GM18507 (cell line): Measurements from ENCODE around the gene WBP11.
A peak's percentile ranks its signal among the peaks of the same experiment; 100 is the strongest.
"Not testable (repeated sequence)": the region's sequence is repeated elsewhere in the genome, so short reads cannot be mapped to it uniquely, and the experiment has no call there.

ENCODE experiments used
- DNase-seq: peaks from one replicate; pipeline ENCODE4 v3.0.0; 2011; ENCODE audit warnings: low read depth; ENCODE audit not compliant: insufficient read length; ENCODE audit errors: extremely low spot score
- FAIRE-seq: peaks from 2 replicates; lab custom pipeline; 2011; peaks lifted over from hg19 to GRCh38; lab: Jason Lieb, UNC

Gene WBP11

GRCh38 chr12:14774906-14775635 is 28.2 kb downstream of the WBP11 start:
- DNase-seq (no peak), FAIRE-seq (no peak)

GRCh38 chr12:14774074-14774905 is 29.0 kb downstream of the WBP11 start:
- peak; percentile 81 for DNase-seq
- FAIRE-seq: peak; percentile 94

DNA sequence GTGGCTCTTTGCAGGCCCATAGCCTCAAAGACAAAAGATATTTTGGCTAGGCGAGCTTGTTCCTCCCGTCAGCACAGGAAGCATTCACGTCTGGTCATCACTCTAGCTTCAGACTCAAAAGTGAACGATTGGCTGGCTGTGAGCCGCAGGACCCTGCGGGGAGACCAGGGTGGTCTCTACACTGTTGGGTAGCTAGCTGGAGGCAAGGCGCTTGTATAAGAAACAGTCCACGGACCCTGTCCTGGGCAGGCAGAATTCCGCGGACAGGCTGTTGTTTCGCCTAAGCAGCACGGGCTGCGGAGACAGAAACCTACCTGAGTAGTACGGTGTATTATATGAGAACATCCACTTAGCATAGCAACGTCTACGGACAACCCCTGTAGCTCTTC is 29.6 kb downstream of the WBP11 start:
- FAIRE-seq (no peak), DNase-seq (no peak)

DNA sequence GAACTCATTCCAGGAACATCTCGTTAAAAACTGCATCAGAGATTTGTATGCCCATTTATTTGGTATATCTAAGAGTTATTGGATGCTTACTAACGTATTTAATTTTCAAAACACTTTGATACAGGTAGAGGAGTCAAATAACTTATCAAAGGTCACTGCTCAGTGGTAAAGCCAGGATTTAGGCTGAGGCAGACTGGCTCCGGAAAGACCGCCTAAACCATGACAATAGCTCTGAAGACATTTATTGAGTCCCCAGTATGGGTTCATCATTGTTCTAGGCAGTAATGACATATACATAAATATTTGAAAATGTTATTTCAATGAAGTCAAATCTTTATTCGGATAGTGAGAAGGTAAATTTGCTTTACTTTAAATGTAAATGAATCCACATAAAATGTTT is 30.3 kb downstream of the WBP11 start:
- FAIRE-seq (no peak), DNase-seq (no peak)

DNA sequence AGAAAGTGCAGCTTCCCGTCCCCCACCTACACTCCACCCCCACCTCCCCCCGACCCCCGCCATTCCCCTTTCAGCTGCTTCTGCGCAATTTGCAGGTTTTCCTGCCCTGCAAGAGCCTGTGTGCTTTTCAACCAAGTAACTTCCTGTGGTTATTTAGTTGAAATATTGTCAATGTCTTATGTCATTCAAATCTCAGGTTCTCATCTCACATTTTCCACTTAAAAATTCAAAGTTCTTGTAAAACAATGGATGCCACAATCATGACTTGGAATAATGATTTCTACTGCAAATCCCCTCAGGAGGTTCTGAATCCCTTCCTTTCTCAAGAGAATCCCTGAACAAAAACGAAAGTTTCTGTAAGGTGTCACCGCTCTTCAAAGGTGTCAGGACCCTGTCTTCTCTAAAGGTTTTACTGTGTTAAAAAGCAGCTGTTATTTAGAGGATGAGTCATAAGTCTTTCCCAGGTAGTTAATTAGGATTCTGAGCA is 31.6 kb downstream of the WBP11 start:
- peak; percentile 49 for FAIRE-seq
- no peak for DNase-seq

DNA sequence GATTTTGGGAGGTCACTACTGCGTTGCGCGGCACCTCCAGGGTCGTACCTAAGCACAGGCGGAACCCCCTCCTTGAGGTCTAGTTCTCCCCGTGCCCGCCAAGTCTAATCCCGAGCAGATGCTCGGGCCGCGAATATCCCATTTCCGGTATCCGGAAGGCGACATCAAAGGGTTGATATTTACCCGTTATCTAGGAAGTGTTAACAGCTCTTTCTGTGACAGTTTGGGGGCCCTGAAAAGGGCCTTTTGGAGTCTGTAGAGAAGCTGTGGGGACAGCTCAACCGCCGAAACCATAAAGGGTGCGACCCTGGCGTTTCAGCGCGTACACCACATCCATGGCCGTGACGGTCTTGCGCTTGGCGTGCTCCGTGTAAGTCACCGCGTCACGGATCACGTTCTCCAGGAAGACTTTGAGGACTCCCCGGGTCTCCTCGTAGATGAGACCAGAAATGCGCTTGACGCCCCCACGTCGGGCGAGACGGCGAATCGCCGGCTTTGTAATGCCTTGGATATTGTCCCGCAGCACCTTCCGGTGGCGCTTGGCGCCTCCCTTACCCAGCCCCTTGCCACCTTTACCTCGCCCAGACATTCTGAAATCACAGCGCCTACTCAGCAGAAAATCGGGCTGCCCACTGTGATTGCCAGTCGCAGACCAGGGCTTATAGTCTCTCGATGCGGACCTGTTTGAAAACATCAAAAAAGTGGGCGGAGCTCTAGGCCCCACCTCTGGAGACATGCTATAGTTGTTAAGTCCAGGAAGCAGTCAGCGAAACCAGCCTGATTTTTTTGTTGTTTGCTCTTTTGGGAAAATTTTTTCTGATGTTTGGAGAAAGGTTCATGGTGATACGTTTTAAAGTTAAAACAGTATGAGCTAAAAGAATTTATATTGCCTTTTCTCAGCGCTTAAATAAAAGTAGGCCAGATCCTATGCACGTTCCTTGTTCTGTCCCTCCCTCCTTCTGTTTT is 32.5 kb downstream of the WBP11 start:
- FAIRE-seq: peak; percentile 89
- peak; percentile 33 for DNase-seq

- peak; percentile 26 for DNase-seq
- FAIRE-seq: peak; percentile 87
These were observed 33.2 kb downstream of the WBP11 start for GRCh38 chr12:14769969-14770495.

- DNase-seq: no peak
- FAIRE-seq: no peak
These were observed 33.8 kb downstream of the WBP11 start for GRCh38 chr12:14769466-14769968.

DNA sequence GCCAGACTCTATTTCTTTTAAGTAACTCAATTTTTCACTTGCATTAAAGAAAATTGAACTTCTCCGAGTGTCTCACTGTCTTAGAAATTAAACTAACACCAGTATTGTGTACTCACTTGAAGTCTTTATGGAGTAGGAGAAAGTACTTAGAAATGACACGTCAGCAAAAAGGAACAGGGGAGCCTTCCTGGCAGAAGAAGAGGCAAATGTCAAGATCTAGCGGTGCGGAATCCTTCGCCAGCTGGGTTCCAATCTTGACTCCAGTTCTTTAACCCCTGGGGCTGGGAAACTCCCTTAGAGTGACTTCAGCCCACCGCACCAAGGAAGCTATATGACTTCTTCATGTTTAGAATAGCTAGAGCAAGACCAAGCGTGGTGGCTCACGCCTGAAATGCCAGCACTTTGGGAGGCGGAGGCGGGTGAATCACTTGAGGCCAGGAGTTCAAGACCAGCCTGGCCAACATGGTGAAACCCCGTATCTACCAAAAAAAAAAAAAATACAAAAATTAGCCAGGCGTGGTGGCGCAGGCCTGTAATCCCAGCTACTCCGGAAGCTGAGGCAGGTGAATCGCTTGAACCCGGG is 34.4 kb downstream of the WBP11 start:
- FAIRE-seq: peak; percentile 57
- no peak for DNase-seq

- no peak for DNase-seq
- FAIRE-seq: no peak
These were observed 35.7 kb downstream of the WBP11 start for GRCh38 chr12:14767617-14768016.

GRCh38 chr12:14766649-14767215 is 36.5 kb downstream of the WBP11 start:
- DNase-seq (no peak), FAIRE-seq (no peak)

DNA sequence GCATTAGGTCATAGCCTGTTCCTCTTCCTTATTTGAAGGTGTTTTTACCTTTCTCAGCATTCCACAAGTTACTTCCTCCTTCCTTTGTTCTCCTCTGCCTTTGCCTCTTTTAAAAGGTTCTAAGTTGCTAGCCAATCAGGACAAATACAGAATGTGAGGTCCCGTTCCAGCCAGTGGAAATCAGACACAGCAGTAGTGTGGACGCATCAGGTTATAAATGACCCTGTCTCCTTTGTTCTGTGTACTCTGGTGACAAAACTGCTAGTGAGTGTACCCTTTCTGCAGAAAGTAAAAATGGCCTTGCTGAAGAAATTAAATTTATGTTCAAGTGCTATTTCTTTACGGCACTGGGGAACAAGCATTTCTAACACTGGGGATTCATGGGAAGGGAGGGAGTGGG is 37.3 kb downstream of the WBP11 start:
- not testable (repeated sequence) for FAIRE-seq, DNase-seq

DNA sequence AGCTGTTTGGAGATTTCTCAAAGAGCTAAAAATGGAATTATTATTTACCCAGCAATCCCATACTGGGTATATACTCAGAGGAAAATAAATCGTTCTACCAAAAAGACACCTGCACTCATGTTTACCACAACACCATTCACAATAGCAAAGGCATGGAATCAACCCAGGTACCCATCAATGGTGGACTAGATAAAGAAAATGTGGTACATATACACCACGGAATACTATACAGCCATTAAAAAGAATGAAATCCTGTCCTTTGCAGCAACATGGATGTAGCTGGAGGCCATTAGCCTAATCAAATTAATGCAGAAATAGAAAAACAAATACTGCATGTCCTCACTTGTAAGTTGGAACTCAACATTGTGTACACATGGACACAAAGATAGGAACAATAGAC is 37.9 kb downstream of the WBP11 start:
- no peak for FAIRE-seq
- DNase-seq: no peak

DNA sequence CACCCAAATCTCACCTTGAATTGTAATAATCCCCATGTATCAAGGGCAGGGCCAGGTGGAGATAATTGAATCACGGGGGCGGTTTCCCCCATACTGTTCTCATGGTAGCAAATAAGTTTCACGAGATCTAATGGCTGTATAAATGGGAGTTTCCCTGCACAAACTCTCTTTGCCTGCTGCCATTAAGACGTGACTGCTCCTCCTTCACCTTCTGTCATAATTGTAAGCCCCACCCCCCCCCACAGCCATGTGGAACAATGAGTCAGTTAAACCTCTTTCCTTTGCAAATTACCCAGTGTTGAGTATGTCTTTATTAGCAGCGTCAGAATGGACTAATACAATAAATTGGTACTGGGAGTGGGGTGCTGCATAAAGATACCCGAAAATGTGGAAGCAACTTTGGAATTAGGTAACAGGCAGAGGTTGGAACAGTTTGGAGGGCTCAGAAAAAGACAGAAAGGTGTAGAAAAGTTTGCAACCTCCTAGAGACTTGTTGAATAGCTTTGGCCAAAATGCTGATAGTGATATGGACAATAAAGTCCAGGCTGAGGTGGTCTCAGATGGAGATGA is 43.5 kb downstream of the WBP11 start:
- DNase-seq, FAIRE-seq: not testable (repeated sequence)

- FAIRE-seq: no peak
- no peak for DNase-seq
These were observed 46.7 kb downstream of the WBP11 start for GRCh38 chr12:14756334-14757143.

DNA sequence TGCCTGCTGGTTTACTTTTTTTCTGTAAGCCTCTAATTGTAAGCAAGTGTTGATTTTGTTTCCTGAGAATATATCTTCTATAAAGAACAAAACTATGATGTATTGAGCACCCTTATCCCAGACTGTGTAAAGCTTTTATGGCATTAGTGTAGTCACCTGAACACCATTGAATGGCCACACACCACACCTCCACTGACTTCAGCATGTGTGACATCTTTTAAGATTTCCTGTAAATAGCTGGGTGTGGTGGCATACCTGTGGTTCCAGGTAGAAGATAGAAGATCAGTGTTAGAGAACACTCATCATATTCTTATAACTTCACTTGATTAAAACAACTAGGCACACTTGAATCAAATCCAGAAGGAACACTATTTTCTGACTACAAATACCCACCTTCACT is 51.3 kb downstream of the WBP11 start:
- FAIRE-seq (no peak), DNase-seq (no peak)

- FAIRE-seq (no peak), DNase-seq (no peak)
These were observed 60.2 kb downstream of the WBP11 start for GRCh38 chr12:14743061-14743460.
